Inflammatory macrophage (primary cell): ENCODE results near the gene TNS3.

ENCODE experiments used
- DNase-seq, 2 donors: peaks; one replicate each; pipeline ENCODE4 v3.0.0-alpha.2; 2020 to 2022

Gene TNS3

GRCh38 chr7:47503281-47503680, 78.6 kb downstream of the TNS3 start:
- peak; percentile 89 to 92 for DNase-seq

- DNase-seq, result no peak
Measured at GRCh38 chr7:47502240-47502877, 79.6 kb downstream of the TNS3 start.

GRCh38 chr7:47501406-47501805, 80.5 kb downstream of the TNS3 start:
- no peak for DNase-seq

DNA sequence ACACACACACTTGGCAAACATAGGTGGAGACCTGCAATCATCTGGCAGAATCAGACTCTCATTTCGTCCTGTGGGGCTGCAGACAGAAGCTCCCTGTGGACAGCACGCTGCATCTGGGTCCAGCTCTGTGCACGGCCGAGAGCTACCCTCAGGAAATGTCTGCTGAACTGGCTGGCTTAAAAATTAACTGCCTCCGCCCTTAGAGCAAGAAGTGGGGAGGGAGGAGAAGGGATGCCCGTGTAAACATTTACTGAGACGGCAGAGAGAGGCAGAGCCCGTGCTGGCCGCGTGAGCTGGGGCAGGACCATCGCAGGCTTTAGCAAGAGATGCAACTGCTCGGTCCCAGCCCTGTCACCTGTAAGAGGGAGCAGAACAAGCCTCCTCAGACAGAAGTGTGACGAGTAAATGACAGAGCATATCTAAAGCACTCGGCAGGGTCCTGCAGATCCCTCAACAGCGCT, 81.8 kb downstream of the TNS3 start:
- no peak for DNase-seq

- no peak for DNase-seq
Measured at GRCh38 chr7:47498229-47499056, 83.5 kb downstream of the TNS3 start.

GRCh38 chr7:47497367-47498096, 84.4 kb downstream of the TNS3 start:
- DNase-seq, result peak; percentile 84 to 86

DNA sequence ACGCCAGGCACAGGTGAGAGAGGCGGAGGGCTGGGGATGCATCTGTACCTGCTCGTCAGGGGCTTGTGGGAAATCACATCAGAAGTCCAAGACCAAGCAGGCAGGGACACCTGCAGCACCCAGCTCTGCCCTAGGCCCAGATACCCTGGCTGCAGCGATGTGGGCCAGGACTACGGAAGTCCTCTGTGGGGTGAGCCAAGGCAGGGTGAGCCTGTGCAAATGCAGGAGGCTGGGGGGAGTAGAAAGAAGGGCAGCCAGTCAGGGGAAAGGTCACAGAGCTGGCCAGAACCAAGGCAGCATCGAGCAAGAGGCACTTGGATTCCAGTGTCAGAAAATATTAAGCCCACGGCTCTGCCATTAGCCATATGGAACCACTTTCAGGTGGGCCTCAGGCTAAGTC, 85.2 kb downstream of the TNS3 start:
- DNase-seq, result no peak

DNA sequence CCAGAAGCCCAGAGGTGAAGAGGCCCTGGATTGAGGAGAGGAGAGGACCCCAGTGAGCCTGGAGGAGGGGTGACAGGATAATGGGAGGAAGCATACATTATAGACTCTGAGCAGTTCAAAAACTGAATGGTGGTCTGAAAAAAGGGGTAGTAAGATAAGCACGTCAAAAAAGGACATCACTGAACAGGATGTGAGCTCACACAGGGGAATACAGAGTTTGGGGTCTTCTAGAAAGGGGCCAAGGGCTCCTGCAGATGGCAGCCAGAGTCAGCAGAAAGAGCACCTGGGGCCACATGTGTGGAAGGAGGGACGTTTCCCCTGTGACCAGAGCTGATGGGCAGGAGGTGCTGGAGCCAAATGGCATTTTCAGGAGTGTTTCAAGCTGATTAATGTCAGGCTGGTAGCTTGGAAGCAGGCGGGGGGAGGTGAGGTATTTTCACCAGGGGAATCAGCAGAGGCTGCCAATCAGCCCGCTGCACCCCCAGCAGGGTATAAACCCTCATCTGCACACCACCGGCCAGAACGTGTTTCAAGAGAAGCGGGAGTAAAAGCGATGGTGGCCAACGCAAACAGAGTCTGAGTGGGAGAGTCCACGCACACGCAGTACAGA, 85.8 kb downstream of the TNS3 start:
- DNase-seq, result no peak

DNA sequence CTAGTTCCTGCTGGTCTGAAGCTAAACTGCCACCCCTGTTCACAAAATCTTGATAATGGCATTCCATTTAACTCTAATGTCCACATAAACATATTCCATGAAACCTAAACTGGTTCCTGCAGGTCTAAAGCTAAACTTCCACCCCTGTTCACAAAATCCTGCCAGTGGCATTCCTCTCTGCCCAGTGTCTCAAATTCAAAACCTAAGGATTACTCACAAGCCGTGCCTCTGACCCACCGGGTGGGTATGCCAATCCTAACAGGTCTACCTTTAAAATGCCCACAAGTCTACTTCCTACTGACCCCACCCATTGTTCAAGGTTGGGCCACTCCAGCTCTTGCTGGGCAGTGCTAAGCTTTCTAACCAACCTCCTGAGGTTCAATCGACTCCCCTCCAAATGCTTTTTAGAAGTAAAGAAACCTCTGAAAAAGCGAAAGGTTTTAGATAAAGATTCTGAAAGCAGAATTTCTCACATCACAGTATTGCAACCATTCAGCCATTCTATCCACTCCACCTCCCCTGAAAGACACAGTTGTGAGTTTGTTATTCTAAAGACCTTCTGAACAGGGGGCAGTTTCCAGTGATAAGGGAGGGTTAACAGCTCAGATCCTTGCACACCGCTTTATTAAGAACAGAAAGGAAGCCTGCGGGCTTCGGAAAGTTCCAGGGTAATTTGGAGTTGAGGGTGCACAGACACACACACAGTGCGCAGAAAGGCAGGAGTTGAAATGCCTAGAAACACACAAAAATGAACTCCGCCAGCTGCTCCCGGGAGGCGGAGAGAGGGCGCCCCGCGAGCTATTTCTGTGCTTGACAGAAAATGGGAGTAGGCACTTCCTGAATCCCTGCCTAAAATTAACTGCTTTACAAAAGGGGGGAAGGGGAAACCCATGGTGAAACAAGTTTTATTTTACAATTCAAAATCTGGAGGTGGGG, 87.7 kb downstream of the TNS3 start:
- peak; percentile 68 to 82 for DNase-seq

- no peak for DNase-seq
Measured at GRCh38 chr7:47492716-47493325, 89.1 kb downstream of the TNS3 start.

DNA sequence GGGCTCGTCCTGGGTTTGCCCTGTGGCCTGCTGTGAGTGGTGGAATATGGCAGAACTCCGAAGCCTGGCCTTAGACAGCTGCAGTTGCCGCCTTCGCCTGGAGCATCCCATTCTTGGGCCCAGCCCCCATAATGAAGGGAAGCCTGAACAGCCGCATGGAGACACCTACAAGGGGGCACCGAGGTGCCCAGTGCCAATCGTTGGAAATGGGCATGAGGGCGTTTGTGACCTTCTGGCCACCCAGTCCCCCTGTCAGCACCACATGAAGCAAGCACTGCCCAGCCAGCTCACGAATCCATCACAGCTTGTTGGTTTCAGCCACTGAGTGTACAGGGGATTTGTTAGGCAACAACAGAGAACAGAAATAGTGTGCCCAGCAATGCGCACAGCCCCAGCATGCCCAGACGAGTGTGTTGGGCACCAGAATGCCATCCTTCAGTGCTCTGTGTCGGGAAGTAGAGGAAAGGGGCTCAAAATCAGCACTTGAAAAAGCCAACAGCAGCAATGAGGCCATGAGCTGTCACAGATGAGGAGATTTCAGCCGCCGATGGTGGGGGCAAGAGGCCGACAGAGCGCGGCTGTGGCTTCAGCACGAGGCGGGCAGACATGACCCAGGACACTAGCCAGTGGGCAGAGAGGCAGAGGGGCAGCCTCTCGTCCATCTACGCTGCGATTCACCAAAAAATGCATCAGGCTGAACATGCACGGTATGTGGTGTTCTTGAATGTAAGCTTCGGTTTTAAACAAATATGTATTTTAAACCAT, 91.2 kb downstream of the TNS3 start:
- DNase-seq, result no peak

DNA sequence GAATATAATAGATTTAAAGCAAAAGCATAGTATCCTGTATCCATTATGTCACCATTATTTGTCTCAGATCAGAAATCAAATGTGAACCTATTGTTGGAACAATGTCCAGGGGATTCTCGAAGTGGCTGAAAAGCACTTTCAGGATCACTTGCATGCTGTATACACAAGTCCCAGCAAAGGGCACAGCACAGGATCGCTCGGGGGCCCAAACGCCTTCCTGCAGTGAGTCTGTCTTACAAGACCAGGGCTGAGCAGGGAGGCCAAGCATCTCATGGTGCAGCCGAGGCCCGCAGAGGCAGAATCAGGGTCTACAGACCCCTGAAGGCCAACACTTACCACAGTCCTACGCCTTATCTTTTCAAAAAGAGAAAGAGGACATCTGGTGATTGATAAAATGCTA, 92.3 kb downstream of the TNS3 start:
- no peak for DNase-seq

DNA sequence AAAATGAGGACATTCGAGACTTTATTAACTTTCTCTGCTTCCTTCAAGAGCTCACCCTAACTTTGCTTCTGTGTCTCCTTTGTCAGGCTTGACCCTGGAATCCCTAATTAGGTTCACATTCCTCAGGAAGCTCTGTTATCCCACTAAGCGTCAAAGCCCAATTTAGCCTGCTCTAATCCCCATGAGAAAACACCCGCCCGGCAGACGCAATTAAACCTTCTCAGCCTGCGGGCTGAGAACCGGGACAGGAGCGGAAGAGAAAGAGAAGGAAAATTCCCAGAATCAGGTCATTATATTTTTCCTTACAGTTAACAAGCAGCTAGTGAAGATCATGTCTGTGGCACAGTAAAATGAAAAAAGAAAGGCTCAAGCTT, 93.0 kb downstream of the TNS3 start:
- no peak for DNase-seq

DNA sequence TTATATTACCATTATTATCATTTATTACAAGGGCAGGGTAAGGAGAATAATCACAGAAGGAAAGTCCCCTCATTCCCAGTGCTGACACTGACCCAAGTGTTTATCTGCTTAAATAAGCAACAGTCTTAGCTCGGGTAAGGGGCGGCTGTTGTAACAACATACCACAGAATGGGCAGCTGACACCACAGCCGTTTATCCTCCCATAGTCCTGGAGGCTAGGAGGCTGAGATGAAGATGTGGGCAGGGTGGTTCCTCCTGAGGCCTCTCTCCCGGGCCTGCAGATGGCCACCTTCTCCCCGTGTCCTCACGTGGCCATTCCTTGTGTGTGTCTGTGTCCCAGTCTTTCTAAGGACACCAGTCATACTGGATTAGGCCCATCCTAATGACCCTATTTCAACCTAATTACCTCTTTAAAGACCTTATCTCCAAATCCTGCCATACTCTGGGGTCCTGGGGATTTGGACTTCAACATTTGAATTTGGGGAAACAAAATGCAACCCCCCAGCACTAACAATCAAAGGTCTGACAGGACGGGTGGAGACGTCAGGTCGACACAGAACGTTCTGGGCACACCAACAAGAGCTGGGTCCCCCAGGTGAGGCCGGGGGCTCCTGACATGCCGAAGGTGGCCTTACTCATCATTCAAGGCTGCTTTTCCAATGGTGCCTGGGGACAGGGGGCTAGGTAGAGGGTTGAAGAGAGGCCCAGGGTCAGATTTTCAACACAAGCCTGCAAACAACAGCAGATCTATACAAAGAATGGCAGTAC, 93.5 kb downstream of the TNS3 start:
- peak; percentile 46 to 77 for DNase-seq

GRCh38 chr7:47485640-47486435, 96.1 kb downstream of the TNS3 start:
- no peak for DNase-seq

- DNase-seq, result no peak
Measured at GRCh38 chr7:47484923-47485639, 96.8 kb downstream of the TNS3 start.

DNA sequence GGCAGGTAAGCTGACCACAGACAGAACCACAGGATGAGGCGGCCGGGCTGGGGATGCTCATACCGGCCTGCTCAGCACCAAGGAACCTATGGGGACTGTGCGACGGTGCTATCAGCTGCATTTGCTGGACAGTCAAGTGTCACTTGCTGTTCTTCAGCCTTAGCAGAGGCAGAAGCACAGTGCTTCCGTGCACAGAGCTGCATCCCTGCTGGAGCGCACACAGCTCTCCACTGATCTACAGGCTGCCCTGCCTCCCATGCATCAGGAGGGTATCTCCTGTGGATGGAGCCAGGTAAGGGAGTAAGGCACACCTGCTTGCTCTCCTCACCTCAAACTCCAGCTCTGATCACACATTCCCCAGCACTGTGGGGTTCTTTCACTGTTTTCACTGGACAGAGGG, 97.5 kb downstream of the TNS3 start:
- no peak for DNase-seq

DNA sequence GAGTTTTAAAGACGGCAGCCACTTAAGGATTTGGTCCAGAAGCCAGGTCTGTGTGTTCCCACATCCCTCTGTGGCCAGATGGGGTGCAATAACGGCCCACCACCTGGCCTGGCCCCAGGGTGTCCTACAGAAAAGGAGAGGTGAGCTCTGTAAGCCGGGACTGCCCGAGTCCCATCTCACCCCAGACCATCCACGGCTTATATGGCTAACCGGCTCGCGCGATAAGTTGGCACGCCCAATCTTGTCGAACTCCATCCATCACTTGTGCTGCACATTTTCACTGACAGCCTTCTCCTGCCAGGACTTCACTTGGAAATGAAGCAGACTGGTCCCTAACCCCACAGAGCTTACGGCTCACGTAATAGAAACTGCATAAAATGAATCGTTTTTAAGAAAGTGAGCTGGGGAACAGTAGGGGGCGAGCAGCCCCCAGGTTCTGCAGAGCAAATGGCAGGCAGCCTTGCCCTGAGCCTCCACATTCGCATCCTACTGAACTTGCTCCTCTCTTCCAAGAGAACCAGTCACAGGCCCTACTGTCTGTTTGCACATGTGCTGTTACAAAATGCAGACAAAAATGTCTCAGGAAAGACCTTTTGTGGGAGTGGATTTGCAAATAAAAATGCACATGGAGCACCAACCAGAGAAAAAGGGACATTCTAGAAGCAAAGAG, 98.2 kb downstream of the TNS3 start:
- no peak for DNase-seq
